Measurements from ENCODE around the gene SEH1L.
"Not testable (repeated sequence)": the region's sequence is repeated elsewhere in the genome, so short reads cannot be mapped to it uniquely, and the experiment has no call there.

Gene SEH1L, protein sequence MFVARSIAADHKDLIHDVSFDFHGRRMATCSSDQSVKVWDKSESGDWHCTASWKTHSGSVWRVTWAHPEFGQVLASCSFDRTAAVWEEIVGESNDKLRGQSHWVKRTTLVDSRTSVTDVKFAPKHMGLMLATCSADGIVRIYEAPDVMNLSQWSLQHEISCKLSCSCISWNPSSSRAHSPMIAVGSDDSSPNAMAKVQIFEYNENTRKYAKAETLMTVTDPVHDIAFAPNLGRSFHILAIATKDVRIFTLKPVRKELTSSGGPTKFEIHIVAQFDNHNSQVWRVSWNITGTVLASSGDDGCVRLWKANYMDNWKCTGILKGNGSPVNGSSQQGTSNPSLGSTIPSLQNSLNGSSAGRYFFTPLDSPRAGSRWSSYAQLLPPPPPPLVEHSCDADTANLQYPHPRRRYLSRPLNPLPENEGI

GRCh38 chr18:12947285-12948049 is at the start of gene SEH1L:
Gene SEH1L (plus strand): TSS chr18:12948011. CDS start chr18:12948122, 111 bp downstream.
- peak within 1 kb of the TSS; percentile 82 for H3K9ac ChIP-seq (ENCODE audit: low read depth, low read length)
- H3K36me3 ChIP-seq (ENCODE audit: insufficient read depth, low read length), result no peaks in the 10 kb centered on the region; the same call in 1 of the 2 replicates
- H3K4me1 ChIP-seq (ENCODE audit: insufficient read depth, low read length), result no peaks in the 10 kb centered on the region; the same call in 1 of the 2 replicates
- no peaks in the 10 kb centered on the region for H3K9me3 ChIP-seq (ENCODE audit: control insufficient read depth, insufficient read depth, low read length)

DNA sequence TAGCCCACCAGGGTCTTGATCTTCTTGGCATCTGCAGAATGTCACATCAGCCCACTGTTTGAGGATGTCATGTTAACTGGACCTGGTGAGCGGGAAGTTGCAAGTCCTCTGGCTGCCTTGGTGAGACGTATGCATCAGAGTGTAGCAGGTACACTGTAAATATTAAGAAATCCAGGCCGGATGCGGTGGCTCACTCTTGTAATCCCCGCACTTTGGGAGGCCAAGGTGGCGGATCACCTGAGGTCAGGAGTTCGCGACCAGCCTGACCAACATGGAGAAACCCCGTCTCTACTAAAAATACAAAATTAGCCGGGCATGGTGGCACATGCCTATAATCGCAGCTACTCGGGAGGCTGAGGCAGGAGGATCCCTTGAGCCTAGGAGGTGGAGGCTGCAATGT is 46.6 kb upstream of the SEH1L start:
- H3K9ac ChIP-seq (ENCODE audit: low read depth, low read length); H3K9me3 ChIP-seq (ENCODE audit: control insufficient read depth, insufficient read depth, low read length); H3K36me3 ChIP-seq (ENCODE audit: insufficient read depth, low read length); H3K4me1 ChIP-seq (ENCODE audit: insufficient read depth, low read length): not testable (repeated sequence)

GRCh38 chr18:12904012-12904516 is 43.7 kb upstream of the SEH1L start:
- Histone ChIP-seq H3K36me3 (ENCODE audit: insufficient read depth, low read length) (no peaks in the 10 kb centered on the region), H3K9ac (ENCODE audit: low read depth, low read length) (no peak overlapping the region), H3K9me3 (ENCODE audit: control insufficient read depth, insufficient read depth, low read length) (no peaks in the 10 kb centered on the region), H3K4me1 (ENCODE audit: insufficient read depth, low read length) (no peaks in the 10 kb centered on the region)

- Histone ChIP-seq H3K9ac (ENCODE audit: low read depth, low read length) (no peak overlapping the region), H3K36me3 (ENCODE audit: insufficient read depth, low read length) (no peaks in the 10 kb centered on the region), H3K4me1 (ENCODE audit: insufficient read depth, low read length) (no peaks in the 10 kb centered on the region), H3K9me3 (ENCODE audit: control insufficient read depth, insufficient read depth, low read length) (no peaks in the 10 kb centered on the region)
Observed at GRCh38 chr18:12906119-12906518, 41.7 kb upstream of the SEH1L start.

- no peak overlapping the region for H3K9ac ChIP-seq (ENCODE audit: low read depth, low read length)
- H3K9me3 ChIP-seq (ENCODE audit: control insufficient read depth, insufficient read depth, low read length), result no peaks in the 10 kb centered on the region
- H3K4me1 ChIP-seq (ENCODE audit: insufficient read depth, low read length), result no peaks in the 10 kb centered on the region
- no peaks in the 10 kb centered on the region for H3K36me3 ChIP-seq (ENCODE audit: insufficient read depth, low read length)
Observed at GRCh38 chr18:12906773-12907172, 41.0 kb upstream of the SEH1L start.

- Histone ChIP-seq H3K4me1 (ENCODE audit: insufficient read depth, low read length) (no peaks in the 10 kb centered on the region), H3K36me3 (ENCODE audit: insufficient read depth, low read length) (no peaks in the 10 kb centered on the region), H3K9me3 (ENCODE audit: control insufficient read depth, insufficient read depth, low read length) (no peaks in the 10 kb centered on the region), H3K9ac (ENCODE audit: low read depth, low read length) (no peak overlapping the region; the same call in 1 of the 2 replicates)
Observed at GRCh38 chr18:12907258-12907925, 40.4 kb upstream of the SEH1L start.

DNA sequence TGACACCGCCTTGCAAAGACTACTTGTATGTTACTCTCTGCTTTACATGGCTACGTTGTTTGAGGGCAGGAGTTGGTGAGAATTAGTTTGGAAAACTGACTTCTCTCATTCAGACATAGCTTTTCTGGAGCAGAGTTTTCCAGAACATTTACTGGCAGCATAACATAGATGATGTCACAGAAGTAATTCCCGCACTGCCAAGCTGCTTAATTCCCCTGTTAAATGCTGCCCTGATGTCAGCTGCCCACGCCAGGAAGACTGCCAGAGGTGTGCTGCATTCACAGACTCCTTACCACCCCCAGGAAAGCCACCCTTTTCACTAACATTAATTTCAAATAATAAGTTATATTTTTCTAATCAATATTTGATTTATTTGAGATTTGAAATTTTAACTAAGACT is 39.1 kb upstream of the SEH1L start:
- no peaks in the 10 kb centered on the region for H3K36me3 ChIP-seq (ENCODE audit: insufficient read depth, low read length)
- H3K9ac ChIP-seq (ENCODE audit: low read depth, low read length), result no peak overlapping the region
- H3K4me1 ChIP-seq (ENCODE audit: insufficient read depth, low read length), result no peaks in the 10 kb centered on the region
- no peaks in the 10 kb centered on the region for H3K9me3 ChIP-seq (ENCODE audit: control insufficient read depth, insufficient read depth, low read length)

- Histone ChIP-seq H3K36me3 (ENCODE audit: insufficient read depth, low read length) (no peaks in the 10 kb centered on the region), H3K9ac (ENCODE audit: low read depth, low read length) (no peak overlapping the region), H3K4me1 (ENCODE audit: insufficient read depth, low read length) (no peaks in the 10 kb centered on the region), H3K9me3 (ENCODE audit: control insufficient read depth, insufficient read depth, low read length) (no peaks in the 10 kb centered on the region)
Observed at GRCh38 chr18:12911025-12911928, 36.5 kb upstream of the SEH1L start.

DNA sequence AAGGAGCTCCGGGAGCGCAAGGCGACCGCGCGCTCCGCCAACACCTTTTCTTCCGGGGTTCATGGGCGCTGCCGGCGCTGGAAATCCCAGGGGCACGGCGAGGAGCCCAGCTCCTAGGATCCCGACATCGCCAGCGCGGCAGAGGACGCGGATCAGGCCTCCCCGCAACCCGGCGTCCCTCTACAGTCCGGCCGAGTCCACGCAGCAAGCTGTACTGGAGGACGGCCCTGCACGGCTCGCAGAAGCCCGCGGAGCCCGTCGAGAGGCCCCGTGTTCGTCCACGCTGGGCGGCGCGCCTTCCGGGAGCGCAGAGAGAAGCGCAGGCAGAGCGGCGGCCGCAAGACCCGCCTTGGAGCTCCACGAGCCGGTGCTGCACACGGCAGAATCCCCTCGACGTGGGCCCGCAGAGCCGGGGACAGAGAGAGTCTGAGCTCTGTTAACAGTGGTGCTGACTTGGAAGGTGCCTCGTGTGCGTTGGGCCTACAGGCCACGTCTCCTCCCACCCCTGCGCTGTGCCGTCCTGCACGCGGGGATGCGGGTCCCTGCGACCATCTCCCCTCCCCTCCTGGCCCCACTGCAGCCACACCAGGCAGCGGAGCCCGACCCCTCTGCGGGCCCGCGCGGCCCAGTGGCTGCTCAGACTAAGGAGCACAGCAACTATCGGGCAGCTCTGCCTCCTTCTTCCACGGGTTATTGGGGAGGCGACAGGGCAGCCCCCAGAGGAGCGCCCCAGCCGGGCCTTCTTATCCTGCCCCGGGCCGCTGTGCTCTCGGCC is 35.7 kb upstream of the SEH1L start:
- H3K9me3 ChIP-seq (ENCODE audit: control insufficient read depth, insufficient read depth, low read length), result no peaks in the 10 kb centered on the region
- H3K4me1 ChIP-seq (ENCODE audit: insufficient read depth, low read length), result no peaks in the 10 kb centered on the region
- no peaks in the 10 kb centered on the region for H3K36me3 ChIP-seq (ENCODE audit: insufficient read depth, low read length)
- no peak overlapping the region for H3K9ac ChIP-seq (ENCODE audit: low read depth, low read length)

DNA sequence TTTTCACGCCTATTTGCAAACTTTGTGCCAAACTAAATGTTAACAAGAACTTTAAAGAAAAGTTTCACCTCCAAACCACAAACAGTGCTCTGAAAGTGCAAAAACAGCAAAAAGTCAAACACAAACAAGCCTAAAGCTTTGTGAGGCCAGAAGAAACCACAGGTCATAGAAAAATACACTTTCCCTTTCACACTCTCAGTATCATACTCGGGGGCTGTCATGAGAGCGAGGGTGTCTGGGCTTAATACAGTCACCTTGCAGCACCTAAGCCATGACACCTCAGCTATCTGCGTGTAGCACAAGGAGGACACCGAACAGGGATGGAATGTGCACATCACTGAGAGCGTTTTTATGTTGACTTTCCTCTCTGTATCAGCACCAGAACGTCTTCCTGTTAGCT is 26.6 kb upstream of the SEH1L start:
- no peaks in the 10 kb centered on the region for H3K4me1 ChIP-seq (ENCODE audit: insufficient read depth, low read length)
- H3K36me3 ChIP-seq (ENCODE audit: insufficient read depth, low read length), result no peaks in the 10 kb centered on the region
- H3K9ac ChIP-seq (ENCODE audit: low read depth, low read length), result no peak overlapping the region
- H3K9me3 ChIP-seq (ENCODE audit: control insufficient read depth, insufficient read depth, low read length), result no peaks in the 10 kb centered on the region

- Histone ChIP-seq H3K9me3 (ENCODE audit: control insufficient read depth, insufficient read depth, low read length) (no peaks in the 10 kb centered on the region), H3K4me1 (ENCODE audit: insufficient read depth, low read length) (no peaks in the 10 kb centered on the region), H3K9ac (ENCODE audit: low read depth, low read length) (no peak overlapping the region), H3K36me3 (ENCODE audit: insufficient read depth, low read length) (no peaks in the 10 kb centered on the region)
Observed at GRCh38 chr18:12922266-12922665, 25.5 kb upstream of the SEH1L start.

- no peaks in the 10 kb centered on the region for H3K36me3 ChIP-seq (ENCODE audit: insufficient read depth, low read length)
- H3K4me1 ChIP-seq (ENCODE audit: insufficient read depth, low read length), result no peaks in the 10 kb centered on the region
- H3K9me3 ChIP-seq (ENCODE audit: control insufficient read depth, insufficient read depth, low read length), result no peaks in the 10 kb centered on the region
- no peak overlapping the region for H3K9ac ChIP-seq (ENCODE audit: low read depth, low read length)
Observed at GRCh38 chr18:12924616-12925015, 23.2 kb upstream of the SEH1L start.

DNA sequence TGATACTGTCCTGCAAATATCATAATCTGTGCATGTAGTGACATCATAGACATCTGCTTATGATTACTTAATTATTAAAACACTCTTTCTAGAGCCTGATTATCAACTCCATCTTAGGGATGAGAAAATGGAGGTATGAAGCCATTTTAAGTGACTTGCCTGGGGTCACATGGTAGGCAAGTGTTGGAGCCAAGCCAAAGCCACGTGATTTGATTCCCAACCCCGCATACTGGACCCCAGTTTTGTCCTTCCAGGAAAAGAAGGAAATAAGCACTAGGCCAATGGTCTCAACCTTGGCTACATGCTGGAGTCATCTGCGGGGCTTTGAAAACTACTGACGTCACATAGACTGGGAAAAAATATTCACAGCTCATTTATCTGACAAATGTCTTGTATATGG is 19.6 kb upstream of the SEH1L start:
- Histone ChIP-seq H3K9me3 (ENCODE audit: control insufficient read depth, insufficient read depth, low read length) (no peaks in the 10 kb centered on the region), H3K4me1 (ENCODE audit: insufficient read depth, low read length) (no peaks in the 10 kb centered on the region), H3K36me3 (ENCODE audit: insufficient read depth, low read length) (no peaks in the 10 kb centered on the region), H3K9ac (ENCODE audit: low read depth, low read length) (no peak overlapping the region)
